ENCODE measurements around the gene RAD18. TPM values are rescaled to one million over a fixed set of nuclear protein-coding genes. Genes with fewer than 3 reads are reported as not detected.

RAD18 gene
- total RNA-seq, 1 donor from 2014 or later, result 35.4 TPM

DNA sequence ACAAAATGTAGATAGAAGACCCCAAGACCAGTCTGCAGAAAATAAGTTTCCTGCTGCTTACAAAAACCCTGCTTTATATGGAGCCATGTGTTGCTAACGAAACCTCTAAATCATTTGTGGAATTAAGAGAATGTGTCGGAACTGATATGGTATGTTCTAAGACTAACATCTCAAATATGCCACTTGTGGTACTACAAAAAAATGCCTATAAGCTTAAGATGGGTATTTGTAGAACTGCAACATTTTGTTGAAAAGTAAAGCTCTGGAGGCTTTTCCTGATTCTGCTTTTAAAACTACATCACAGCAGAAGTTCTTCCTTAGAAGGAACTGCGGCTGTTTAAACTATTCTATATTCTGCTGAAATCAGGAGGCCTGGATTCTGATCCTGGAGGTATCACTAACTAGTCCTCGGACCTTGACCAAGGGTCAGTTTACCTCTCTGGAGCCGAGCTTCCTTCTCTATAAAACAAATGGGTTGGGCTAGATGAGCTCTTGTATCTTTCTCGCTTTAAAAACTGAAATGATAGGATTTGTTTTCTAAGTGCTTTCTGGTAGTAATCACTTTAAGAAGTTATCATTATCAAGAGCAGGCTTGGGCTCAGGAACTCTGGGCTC is 74.9 kb downstream of the RAD18 start:
- H3K4me1 ChIP-seq, result no peaks in the 10 kb centered on the region
- H3K36me3 ChIP-seq, result no peaks in the 10 kb centered on the region
- TF ChIP-seq, protein P1, sequence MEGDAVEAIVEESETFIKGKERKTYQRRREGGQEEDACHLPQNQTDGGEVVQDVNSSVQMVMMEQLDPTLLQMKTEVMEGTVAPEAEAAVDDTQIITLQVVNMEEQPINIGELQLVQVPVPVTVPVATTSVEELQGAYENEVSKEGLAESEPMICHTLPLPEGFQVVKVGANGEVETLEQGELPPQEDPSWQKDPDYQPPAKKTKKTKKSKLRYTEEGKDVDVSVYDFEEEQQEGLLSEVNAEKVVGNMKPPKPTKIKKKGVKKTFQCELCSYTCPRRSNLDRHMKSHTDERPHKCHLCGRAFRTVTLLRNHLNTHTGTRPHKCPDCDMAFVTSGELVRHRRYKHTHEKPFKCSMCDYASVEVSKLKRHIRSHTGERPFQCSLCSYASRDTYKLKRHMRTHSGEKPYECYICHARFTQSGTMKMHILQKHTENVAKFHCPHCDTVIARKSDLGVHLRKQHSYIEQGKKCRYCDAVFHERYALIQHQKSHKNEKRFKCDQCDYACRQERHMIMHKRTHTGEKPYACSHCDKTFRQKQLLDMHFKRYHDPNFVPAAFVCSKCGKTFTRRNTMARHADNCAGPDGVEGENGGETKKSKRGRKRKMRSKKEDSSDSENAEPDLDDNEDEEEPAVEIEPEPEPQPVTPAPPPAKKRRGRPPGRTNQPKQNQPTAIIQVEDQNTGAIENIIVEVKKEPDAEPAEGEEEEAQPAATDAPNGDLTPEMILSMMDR (IDR thresholded peaks at IDR 0.05), result no peak
- no peak for TF ChIP-seq POLR2A (IDR thresholded peaks at IDR 0.05)
- no peak for TF ChIP-seq POLR2AphosphoS5 (IDR thresholded peaks at IDR 0.05; ENCODE audit: insufficient read depth in 1 of 2, low read depth in 1 of 2)
- no peak for DNase-seq (ENCODE audit: extremely low spot score in 2 of 2)
- H3K27me3 ChIP-seq, result no peaks in the 10 kb centered on the region
- intact Hi-C loops (cut with DNase I), result no loop called here
- no peak overlapping the region for H3K27ac ChIP-seq
- no peak overlapping the region for H3K4me3 ChIP-seq
- no peaks in the 10 kb centered on the region for H3K9me3 ChIP-seq

DNA sequence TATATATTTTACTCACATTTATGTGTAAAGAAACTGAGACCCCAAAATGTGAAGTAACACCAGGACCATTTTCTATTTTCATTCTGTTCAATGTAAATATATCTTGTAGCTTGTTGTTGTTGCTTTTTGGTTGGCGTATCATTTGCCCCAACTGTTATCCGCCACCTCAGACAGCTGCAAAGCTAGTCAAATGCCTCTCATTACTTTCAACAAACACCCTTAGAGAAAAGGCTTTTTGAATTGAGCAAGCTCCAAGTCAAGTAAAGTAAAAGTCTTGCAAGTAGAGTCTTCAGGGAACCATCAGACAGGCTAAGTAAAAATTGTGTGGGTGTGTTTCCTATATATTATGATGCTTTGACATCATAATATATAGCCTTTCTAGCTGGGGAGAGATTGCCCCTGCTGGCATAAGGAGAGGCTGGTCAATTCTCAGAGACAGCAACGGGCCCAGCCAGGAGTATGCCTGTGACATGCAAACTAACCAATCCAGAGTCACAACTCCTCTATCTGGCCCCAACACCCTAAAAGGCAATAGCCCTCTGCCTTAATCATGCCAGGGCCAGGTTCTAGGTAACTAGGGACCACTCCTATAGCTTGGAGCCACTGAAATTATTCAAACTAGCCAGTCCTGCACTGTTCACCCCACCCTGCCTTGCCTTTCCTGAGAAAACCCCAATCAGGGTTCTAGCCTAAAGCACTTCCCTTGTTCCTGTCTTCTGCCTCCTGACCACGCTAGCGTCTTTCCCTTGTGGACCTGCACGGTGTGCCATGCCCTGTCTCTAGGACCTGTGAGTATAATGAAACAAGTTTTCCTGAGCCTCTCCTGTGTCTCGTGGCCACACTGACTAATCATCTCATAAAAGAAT is 75.6 kb downstream of the RAD18 start:
- intact Hi-C loops (cut with DNase I), result no loop called here
- Histone ChIP-seq H3K27me3 (no peaks in the 10 kb centered on the region), H3K9me3 (no peaks in the 10 kb centered on the region), H3K4me3 (no peak overlapping the region), H3K4me1 (no peaks in the 10 kb centered on the region), H3K36me3 (no peaks in the 10 kb centered on the region), H3K27ac (no peak overlapping the region)
- TF ChIP-seq POLR2AphosphoS5 (IDR thresholded peaks at IDR 0.05; ENCODE audit: insufficient read depth in 1 of 2, low read depth in 1 of 2), result no peak
- TF ChIP-seq, protein P1 (IDR thresholded peaks at IDR 0.05), result no peak
- TF ChIP-seq POLR2A (IDR thresholded peaks at IDR 0.05), result no peak
- no peak for DNase-seq (ENCODE audit: extremely low spot score in 2 of 2)

DNA sequence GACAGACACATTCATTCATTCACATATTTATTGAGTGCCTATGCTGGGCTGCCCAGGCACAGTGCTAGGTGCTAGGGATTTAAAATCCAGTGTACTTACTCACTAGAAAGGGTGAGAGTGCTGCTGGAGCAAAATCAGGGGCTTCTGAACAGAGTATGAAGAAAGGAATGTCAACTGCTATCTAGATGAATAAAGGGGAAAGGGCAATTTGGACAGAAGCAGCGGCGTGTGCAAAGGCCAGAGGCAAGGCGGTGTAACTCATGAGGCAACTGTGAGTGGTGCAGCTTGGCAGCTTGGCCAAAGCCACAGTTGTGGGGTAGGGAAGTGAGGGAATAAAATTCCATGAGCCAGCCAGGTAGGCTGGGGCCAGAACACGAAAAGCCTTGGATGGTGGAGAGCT is 76.7 kb downstream of the RAD18 start:
- H3K36me3 ChIP-seq, result no peaks in the 10 kb centered on the region

DNA sequence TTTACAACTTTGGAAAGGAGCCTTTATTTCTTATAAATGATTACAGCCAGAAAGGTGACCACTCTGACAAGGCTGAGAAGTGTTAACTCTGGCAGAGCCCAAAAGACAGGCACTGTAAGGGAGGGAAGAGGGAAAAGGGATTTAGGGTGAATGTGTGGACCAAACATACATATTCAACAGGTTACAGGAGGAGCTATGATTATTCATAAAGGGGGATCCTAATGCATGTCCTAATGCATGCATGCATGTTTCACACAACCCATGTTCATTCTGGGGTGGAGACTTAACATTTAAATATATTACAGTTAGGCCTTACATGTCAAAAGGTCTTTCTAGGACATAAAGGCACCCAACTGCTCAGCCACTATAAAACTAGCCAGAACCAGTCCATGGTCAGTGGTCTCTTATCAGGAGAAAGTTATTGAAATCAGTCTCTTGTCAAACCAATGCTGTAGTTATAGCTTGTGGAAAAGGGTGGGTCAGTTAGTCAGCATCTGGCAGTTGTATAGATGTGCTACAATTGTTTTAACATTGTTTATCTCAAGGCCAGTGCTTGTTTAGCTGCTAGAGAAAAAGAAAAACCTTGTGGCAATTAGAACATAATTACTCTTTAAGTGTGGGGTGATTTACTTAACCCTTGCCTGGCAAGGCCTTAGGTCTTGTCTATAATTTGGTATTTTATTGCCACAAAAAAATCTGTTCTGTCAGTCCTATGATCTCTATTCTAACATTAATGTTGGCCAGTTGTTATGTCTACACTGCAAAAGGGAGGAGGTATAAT is 77.5 kb downstream of the RAD18 start:
- Histone ChIP-seq H3K4me3 (no peak overlapping the region), H3K36me3 (peaks cover 0 to 7% of the 10 kb centered on the region in 2 donors), H3K27ac (no peak overlapping the region), H3K27me3 (no peaks in the 10 kb centered on the region), H3K4me1 (no peaks in the 10 kb centered on the region), H3K9me3 (no peaks in the 10 kb centered on the region)
- DNase-seq (ENCODE audit: extremely low spot score in 2 of 2), result no peak
- intact Hi-C loops (cut with DNase I), result no loop called here
- no peak for TF ChIP-seq POLR2A (IDR thresholded peaks at IDR 0.05)
- TF ChIP-seq, protein P1 (IDR thresholded peaks at IDR 0.05), result no peak

More for the DNA sequence above, 76.7 kb downstream of the RAD18 start:
- no peak for DNase-seq (ENCODE audit: extremely low spot score in 2 of 2)
- Histone ChIP-seq H3K4me3 (no peak overlapping the region), H3K4me1 (no peaks in the 10 kb centered on the region), H3K27ac (no peak overlapping the region), H3K27me3 (no peaks in the 10 kb centered on the region), H3K9me3 (no peaks in the 10 kb centered on the region)
- intact Hi-C loops (cut with DNase I), result no loop called here
- TF ChIP-seq POLR2AphosphoS5 (IDR thresholded peaks at IDR 0.05; ENCODE audit: insufficient read depth in 1 of 2, low read depth in 1 of 2) (no peak), POLR2A (IDR thresholded peaks at IDR 0.05) (no peak)
- TF ChIP-seq, protein P1 (IDR thresholded peaks at IDR 0.05), result no peak

All from vagina (tissue), 2 donors.